Activated CD4-positive, alpha-beta T cell treated with anti-CD3 and anti-CD28 coated beads, Interleukin-2, amount 10 ng/mL, durations not matched to agents 7 days and 5 days (primary cell): ENCODE measurements around the gene DLGAP4. TPM values are rescaled to one million over a fixed set of nuclear protein-coding genes. Genes with fewer than 3 reads are reported as not detected.

Experiments used
- CTCF ChIA-PET: fragments of 350-600 bp; sonication (Branson Sonifier 250); formaldehyde crosslinking; loops from one replicate; lab custom pipeline; 2021; ENCODE audit warnings: antibody characterized with exemption; lab: Charles Lee
- POLR2A ChIA-PET: fragments of 350-600 bp; sonication (Branson Sonifier 250); formaldehyde crosslinking; loops from one replicate; lab custom pipeline; 2021; ENCODE audit warnings: antibody characterized with exemption; lab: Charles Lee
- DNase-seq: peaks from one replicate; pipeline ENCODE4 v3.0.0-alpha.2; 2020
- H3K27ac Mint-ChIP-seq: one replicate; pipeline ENCODE4 v1.8.0; 2021; ENCODE audit warnings: mild to moderate bottlenecking, moderate library complexity, mixed read lengths
- H3K27me3 Mint-ChIP-seq: one replicate; pipeline ENCODE4 v1.8.0; 2021; ENCODE audit warnings: mixed read lengths
- H3K36me3 Mint-ChIP-seq: one replicate; pipeline ENCODE4 v1.8.0; 2021; ENCODE audit warnings: low read depth, mixed read lengths
- H3K4me1 Mint-ChIP-seq: one replicate; pipeline ENCODE4 v1.8.0; 2021; ENCODE audit warnings: mixed read lengths
- H3K4me3 Mint-ChIP-seq: one replicate; pipeline ENCODE4 v1.8.0; 2021; ENCODE audit warnings: mild to moderate bottlenecking, moderate library complexity, mixed read lengths
- H3K9me3 Mint-ChIP-seq: one replicate; pipeline ENCODE4 v1.8.0; 2021; ENCODE audit warnings: mixed read lengths
- total RNA-seq, 2 experiments: library from RNA; stranded (reverse); gene quantifications; one replicate each; pipeline ENCODE4 v1.2.3, GENCODE V29; 2021

Gene DLGAP4
- total RNA-seq, 2 experiments from 2014 or later = 26.2 to 29.5 TPM

GRCh38 chr20:36346256-36346655 is 40.1 kb downstream of the DLGAP4 start:
- no peak for DNase-seq
- no peaks in the 10 kb centered on the region for H3K9me3 Mint-ChIP-seq
- H3K4me3 Mint-ChIP-seq = no peak overlapping the region
- no peaks in the 10 kb centered on the region for H3K27me3 Mint-ChIP-seq
- ChIA-PET POLR2A (no interaction called here), CTCF (interaction anchor here (0.5 to 0.8 kb wide), 2 partner anchors 13 to 37 kb away, joined by 3 read pairs; no protein-coding TSS in a partner anchor)
- no peaks in the 10 kb centered on the region for H3K36me3 Mint-ChIP-seq
- no peak overlapping the region for H3K27ac Mint-ChIP-seq
- H3K4me1 Mint-ChIP-seq = no peaks in the 10 kb centered on the region

- CTCF ChIA-PET = interaction anchor here (0.7 kb wide), 1 partner anchor 53 kb away, joined by 4 read pairs; no protein-coding TSS in a partner anchor
- Mint-ChIP-seq H3K4me3 (no peak overlapping the region), H3K36me3 (no peaks in the 10 kb centered on the region), H3K4me1 (no peaks in the 10 kb centered on the region), H3K9me3 (no peaks in the 10 kb centered on the region), H3K27ac (no peak overlapping the region), H3K27me3 (no peaks in the 10 kb centered on the region)
- POLR2A ChIA-PET = no interaction called here
- no peak for DNase-seq
These were observed 43.4 kb downstream of the DLGAP4 start for GRCh38 chr20:36349384-36350170.

- Mint-ChIP-seq H3K27me3 (no peaks in the 10 kb centered on the region), H3K27ac (no peak overlapping the region), H3K4me1 (no peaks in the 10 kb centered on the region), H3K36me3 (no peaks in the 10 kb centered on the region), H3K9me3 (no peaks in the 10 kb centered on the region), H3K4me3 (no peak overlapping the region)
- ChIA-PET POLR2A (no interaction called here), CTCF (no interaction called here)
- DNase-seq = no peak
These were observed 44.3 kb downstream of the DLGAP4 start for GRCh38 chr20:36350439-36350838.

GRCh38 chr20:36351937-36352336 is 45.8 kb downstream of the DLGAP4 start:
- ChIA-PET CTCF (no interaction called here), POLR2A (no interaction called here)
- DNase-seq = no peak
- Mint-ChIP-seq H3K4me1 (no peaks in the 10 kb centered on the region), H3K27me3 (no peaks in the 10 kb centered on the region), H3K9me3 (no peaks in the 10 kb centered on the region), H3K4me3 (no peak overlapping the region), H3K36me3 (no peaks in the 10 kb centered on the region), H3K27ac (no peak overlapping the region)

GRCh38 chr20:36352843-36353553 is 46.9 kb downstream of the DLGAP4 start:
- DNase-seq = no peak
- ChIA-PET POLR2A (no interaction called here), CTCF (no interaction called here)
- no peaks in the 10 kb centered on the region for H3K36me3 Mint-ChIP-seq
- H3K4me1 Mint-ChIP-seq = no peaks in the 10 kb centered on the region
- no peak overlapping the region for H3K27ac Mint-ChIP-seq
- H3K4me3 Mint-ChIP-seq = no peak overlapping the region
- no peaks in the 10 kb centered on the region for H3K9me3 Mint-ChIP-seq
- no peaks in the 10 kb centered on the region for H3K27me3 Mint-ChIP-seq

GRCh38 chr20:36353740-36354139 is 47.6 kb downstream of the DLGAP4 start:
- no peak for DNase-seq
- H3K4me1 Mint-ChIP-seq = no peaks in the 10 kb centered on the region
- H3K36me3 Mint-ChIP-seq = no peaks in the 10 kb centered on the region
- H3K4me3 Mint-ChIP-seq = no peak overlapping the region
- no peaks in the 10 kb centered on the region for H3K9me3 Mint-ChIP-seq
- H3K27ac Mint-ChIP-seq = no peak overlapping the region
- H3K27me3 Mint-ChIP-seq = no peaks in the 10 kb centered on the region
- ChIA-PET CTCF (no interaction called here), POLR2A (no interaction called here)

- H3K4me3 Mint-ChIP-seq = no peak overlapping the region
- H3K27me3 Mint-ChIP-seq = no peaks in the 10 kb centered on the region
- no peak overlapping the region for H3K27ac Mint-ChIP-seq
- ChIA-PET CTCF (no interaction called here), POLR2A (no interaction called here)
- no peaks in the 10 kb centered on the region for H3K9me3 Mint-ChIP-seq
- no peak for DNase-seq
- no peaks in the 10 kb centered on the region for H3K36me3 Mint-ChIP-seq
- H3K4me1 Mint-ChIP-seq = no peaks in the 10 kb centered on the region
These were observed 49.5 kb downstream of the DLGAP4 start for GRCh38 chr20:36355469-36356171.

- no peak for DNase-seq
These were observed 53.7 kb downstream of the DLGAP4 start for GRCh38 chr20:36359668-36360406.

GRCh38 chr20:36360429-36360828 is 54.3 kb downstream of the DLGAP4 start:
- H3K4me1 Mint-ChIP-seq = no peaks in the 10 kb centered on the region
- POLR2A ChIA-PET = no interaction called here

More at GRCh38 chr20:36359668-36360406, 53.7 kb downstream of the DLGAP4 start:
- Mint-ChIP-seq H3K4me3 (no peak overlapping the region), H3K27ac (no peak overlapping the region), H3K27me3 (no peaks in the 10 kb centered on the region), H3K9me3 (no peaks in the 10 kb centered on the region), H3K4me1 (no peaks in the 10 kb centered on the region), H3K36me3 (no peaks in the 10 kb centered on the region)
- ChIA-PET POLR2A (no interaction called here), CTCF (interaction anchor here (1.0 kb wide), 1 partner anchor 14 kb away, joined by 3 read pairs; no protein-coding TSS in a partner anchor)

GRCh38 chr20:36361406-36361805 is 55.3 kb downstream of the DLGAP4 start:
- Mint-ChIP-seq H3K4me3 (no peak overlapping the region), H3K4me1 (no peaks in the 10 kb centered on the region), H3K36me3 (no peaks in the 10 kb centered on the region), H3K27me3 (no peaks in the 10 kb centered on the region), H3K27ac (no peak overlapping the region), H3K9me3 (no peaks in the 10 kb centered on the region)
- POLR2A ChIA-PET = no interaction called here
- CTCF ChIA-PET = interaction anchor here (0.7 kb wide), 1 partner anchor 67 kb away, joined by 4 read pairs; no protein-coding TSS in a partner anchor
- DNase-seq = no peak

More at GRCh38 chr20:36360429-36360828, 54.3 kb downstream of the DLGAP4 start:
- H3K27ac Mint-ChIP-seq = no peak overlapping the region
- DNase-seq = no peak
- H3K4me3 Mint-ChIP-seq = no peak overlapping the region
- H3K9me3 Mint-ChIP-seq = no peaks in the 10 kb centered on the region
- CTCF ChIA-PET = no interaction called here
- no peaks in the 10 kb centered on the region for H3K36me3 Mint-ChIP-seq
- no peaks in the 10 kb centered on the region for H3K27me3 Mint-ChIP-seq

GRCh38 chr20:36362261-36362660 is 56.1 kb downstream of the DLGAP4 start:
- H3K27me3 Mint-ChIP-seq = no peaks in the 10 kb centered on the region
- ChIA-PET POLR2A (no interaction called here), CTCF (no interaction called here)
- H3K9me3 Mint-ChIP-seq = no peaks in the 10 kb centered on the region
- H3K36me3 Mint-ChIP-seq = no peaks in the 10 kb centered on the region
- H3K4me3 Mint-ChIP-seq = no peak overlapping the region
- H3K4me1 Mint-ChIP-seq = no peaks in the 10 kb centered on the region
- no peak overlapping the region for H3K27ac Mint-ChIP-seq
- no peak for DNase-seq

- DNase-seq = no peak
- Mint-ChIP-seq H3K36me3 (no peaks in the 10 kb centered on the region), H3K4me3 (no peak overlapping the region), H3K27ac (no peak overlapping the region), H3K4me1 (no peaks in the 10 kb centered on the region), H3K27me3 (no peaks in the 10 kb centered on the region), H3K9me3 (no peaks in the 10 kb centered on the region)
- ChIA-PET POLR2A (no interaction called here), CTCF (interaction anchor here (0.7 kb wide), 1 partner anchor 16 kb away, joined by 3 read pairs; no protein-coding TSS in a partner anchor)
These were observed 57.0 kb downstream of the DLGAP4 start for GRCh38 chr20:36362978-36363713.
